Dermis microvascular lymphatic vessel endothelial cell (primary cell): ENCODE measurements around the gene MAP3K3. TPM values are rescaled to one million over a fixed set of nuclear protein-coding genes. Genes with fewer than 3 reads are reported as not detected.

Experiments
- DNase-seq, 2 donors: peaks; one replicate each; pipeline versions ENCODE4 v3.0.0 to v3.0.0-alpha.2; 2010; ENCODE audit warnings: low read depth in 2 of 2
- total RNA-seq: library from RNA; depleted of rRNA; stranded (reverse); fragments of >200 nt; gene quantifications from 2 replicates; pipeline ENCODE4 v1.2.1, GENCODE V29; 2014

The MAP3K3 gene
- total RNA-seq, 1 donor from 2014 or later = 73.8 TPM

- DNase-seq = no peak
These were observed 29.9 kb downstream of the MAP3K3 start for GRCh38 chr17:63652106-63652505.

GRCh38 chr17:63653050-63653449 lies 30.8 kb downstream of the MAP3K3 start:
- no peak for DNase-seq

- no peak for DNase-seq
These were observed 35.6 kb downstream of the MAP3K3 start for GRCh38 chr17:63657786-63658185.

GRCh38 chr17:63658366-63658765 lies 36.1 kb downstream of the MAP3K3 start:
- DNase-seq = no peak

GRCh38 chr17:63659850-63660249 lies 37.6 kb downstream of the MAP3K3 start:
- no peak for DNase-seq

- peak in 1 of 2 donors; percentile 72 for DNase-seq
These were observed 43.5 kb downstream of the MAP3K3 start for GRCh38 chr17:63665527-63666214.

- no peak for DNase-seq
These were observed 50.6 kb downstream of the MAP3K3 start for GRCh38 chr17:63672856-63673255.

- DNase-seq = peak; percentile 62 to 84
These were observed 53.0 kb downstream of the MAP3K3 start for GRCh38 chr17:63675231-63675606.

- DNase-seq = peak; percentile 99 to 100
These were observed 53.7 kb downstream of the MAP3K3 start for GRCh38 chr17:63675607-63676546.

GRCh38 chr17:63676584-63676983 lies 54.4 kb downstream of the MAP3K3 start:
- peak in 1 of 2 donors; percentile 53 for DNase-seq

GRCh38 chr17:63679214-63679613 lies 57.0 kb downstream of the MAP3K3 start:
- DNase-seq = no peak

- no peak for DNase-seq
These were observed 58.5 kb downstream of the MAP3K3 start for GRCh38 chr17:63680700-63681099.

GRCh38 chr17:63681530-63681929 lies 59.3 kb downstream of the MAP3K3 start:
- peak; percentile 35 to 48 for DNase-seq

GRCh38 chr17:63682441-63682840 lies 60.2 kb downstream of the MAP3K3 start:
- no peak for DNase-seq

GRCh38 chr17:63682981-63683380 lies 60.8 kb downstream of the MAP3K3 start:
- DNase-seq = no peak

GRCh38 chr17:63685041-63685440 lies 62.8 kb downstream of the MAP3K3 start:
- DNase-seq = no peak

- no peak for DNase-seq
These were observed 63.4 kb downstream of the MAP3K3 start for GRCh38 chr17:63685578-63685977.

GRCh38 chr17:63686138-63686685 lies 64.0 kb downstream of the MAP3K3 start:
- no peak for DNase-seq

GRCh38 chr17:63688396-63689020 lies 66.3 kb downstream of the MAP3K3 start:
- no peak for DNase-seq

GRCh38 chr17:63689479-63689878 lies 67.3 kb downstream of the MAP3K3 start:
- DNase-seq = no peak

- no peak for DNase-seq
These were observed 70.1 kb downstream of the MAP3K3 start for GRCh38 chr17:63692195-63692816.
